Omental fat pad (tissue), 4 donors: Measurements from ENCODE around the gene IRGQ. TPM values are rescaled to one million over a fixed set of nuclear protein-coding genes. Genes with fewer than 3 reads are reported as not detected.

Experiments
- ATAC-seq: fragments of 150-250 bp; one replicate; pipeline ENCODE4 v1.9.1; 2016; ENCODE audit warnings: mild to moderate bottlenecking, moderate library complexity; ENCODE audit not compliant: low FRiP score
- DNase-seq: peaks from one replicate; pipeline ENCODE4 v3.0.0-alpha.2; 2019; ENCODE audit warnings: low spot score
- total RNA-seq, 4 donors: library from RNA; depleted of rRNA; stranded (reverse); fragments of >200 nt; gene quantifications; one replicate each; pipeline ENCODE4 v1.1.0, GENCODE V29; 2016
- TF ChIP-seq, protein P1 (sequence below), 3 donors: fragments of 450-650 bp; IDR thresholded peaks; one replicate each; pipeline ENCODE4 v1.5.1; 2016 to 2017; ENCODE audit warnings: antibody characterized with exemption in 3 of 3, mild to moderate bottlenecking in 3 of 3, moderate library complexity in 2 of 3

Gene IRGQ
- total RNA-seq, 4 donors from 2014 or later: 14.4 to 24.0 (median 17.6) TPM

DNA sequence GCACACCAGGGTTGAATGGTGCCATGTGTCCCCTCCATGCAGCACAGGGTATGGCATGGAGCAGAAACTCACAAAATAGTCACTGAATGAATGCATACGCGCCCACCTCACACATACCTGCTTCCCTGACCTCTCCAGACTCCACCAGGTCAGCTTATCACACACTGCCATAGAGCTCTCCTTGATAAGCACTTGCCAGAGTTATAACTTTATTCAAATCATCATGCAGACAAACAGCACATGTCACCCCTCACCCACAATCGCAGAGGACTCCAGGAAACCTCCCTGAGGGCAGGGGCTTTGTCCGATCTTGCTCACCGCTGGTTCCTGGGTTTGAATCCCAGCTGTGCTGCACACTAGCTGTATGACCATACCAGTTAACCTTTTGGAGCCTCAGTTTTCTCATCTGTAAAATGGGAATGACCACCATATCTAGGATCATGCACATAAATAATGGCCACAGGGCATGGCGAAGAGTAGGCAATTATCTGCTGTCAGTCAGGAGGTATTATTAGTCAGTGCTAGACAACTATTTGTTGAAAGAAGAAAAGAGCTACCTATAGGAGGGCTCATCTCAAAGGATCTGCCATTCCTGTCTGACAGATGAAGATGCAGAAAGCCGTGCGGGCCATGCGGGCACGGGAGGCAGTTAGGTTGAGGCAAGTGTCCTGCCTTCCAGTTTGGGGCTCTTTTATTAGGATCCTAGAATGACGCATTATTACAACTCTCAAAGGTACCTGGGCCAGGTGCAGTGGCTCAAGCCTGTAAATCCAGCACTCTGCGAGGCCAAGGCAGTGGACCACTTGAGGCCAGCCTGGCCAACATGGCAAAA is 34.6 kb downstream of the IRGQ start:
- DNase-seq (no peak), ATAC-seq (no peak)
- TF ChIP-seq, protein P1, sequence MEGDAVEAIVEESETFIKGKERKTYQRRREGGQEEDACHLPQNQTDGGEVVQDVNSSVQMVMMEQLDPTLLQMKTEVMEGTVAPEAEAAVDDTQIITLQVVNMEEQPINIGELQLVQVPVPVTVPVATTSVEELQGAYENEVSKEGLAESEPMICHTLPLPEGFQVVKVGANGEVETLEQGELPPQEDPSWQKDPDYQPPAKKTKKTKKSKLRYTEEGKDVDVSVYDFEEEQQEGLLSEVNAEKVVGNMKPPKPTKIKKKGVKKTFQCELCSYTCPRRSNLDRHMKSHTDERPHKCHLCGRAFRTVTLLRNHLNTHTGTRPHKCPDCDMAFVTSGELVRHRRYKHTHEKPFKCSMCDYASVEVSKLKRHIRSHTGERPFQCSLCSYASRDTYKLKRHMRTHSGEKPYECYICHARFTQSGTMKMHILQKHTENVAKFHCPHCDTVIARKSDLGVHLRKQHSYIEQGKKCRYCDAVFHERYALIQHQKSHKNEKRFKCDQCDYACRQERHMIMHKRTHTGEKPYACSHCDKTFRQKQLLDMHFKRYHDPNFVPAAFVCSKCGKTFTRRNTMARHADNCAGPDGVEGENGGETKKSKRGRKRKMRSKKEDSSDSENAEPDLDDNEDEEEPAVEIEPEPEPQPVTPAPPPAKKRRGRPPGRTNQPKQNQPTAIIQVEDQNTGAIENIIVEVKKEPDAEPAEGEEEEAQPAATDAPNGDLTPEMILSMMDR (IDR thresholded peaks at IDR 0.05): no peak

DNA sequence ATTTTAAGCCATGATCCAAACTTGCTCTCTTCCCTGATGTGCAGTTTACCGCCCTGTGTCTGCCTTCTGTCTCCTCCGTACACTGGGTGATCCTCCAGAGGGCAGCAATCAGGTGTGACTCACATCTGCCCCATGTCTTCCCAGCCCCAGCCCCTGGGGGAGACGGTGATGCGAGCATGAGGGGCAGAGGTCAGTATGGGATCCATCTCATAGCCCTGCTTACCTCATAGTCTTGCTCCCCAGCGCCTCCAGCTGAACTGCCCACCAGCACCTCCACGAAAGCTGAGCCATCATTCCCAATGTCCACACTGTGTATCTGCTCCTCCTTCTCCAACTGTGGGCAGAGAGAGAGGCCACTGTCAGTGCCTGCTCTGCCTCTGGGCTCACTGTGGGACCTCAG is 35.2 kb downstream of the IRGQ start:
- TF ChIP-seq, protein P1 (IDR thresholded peaks at IDR 0.05): no peak
- DNase-seq: no peak
- no peak for ATAC-seq

DNA sequence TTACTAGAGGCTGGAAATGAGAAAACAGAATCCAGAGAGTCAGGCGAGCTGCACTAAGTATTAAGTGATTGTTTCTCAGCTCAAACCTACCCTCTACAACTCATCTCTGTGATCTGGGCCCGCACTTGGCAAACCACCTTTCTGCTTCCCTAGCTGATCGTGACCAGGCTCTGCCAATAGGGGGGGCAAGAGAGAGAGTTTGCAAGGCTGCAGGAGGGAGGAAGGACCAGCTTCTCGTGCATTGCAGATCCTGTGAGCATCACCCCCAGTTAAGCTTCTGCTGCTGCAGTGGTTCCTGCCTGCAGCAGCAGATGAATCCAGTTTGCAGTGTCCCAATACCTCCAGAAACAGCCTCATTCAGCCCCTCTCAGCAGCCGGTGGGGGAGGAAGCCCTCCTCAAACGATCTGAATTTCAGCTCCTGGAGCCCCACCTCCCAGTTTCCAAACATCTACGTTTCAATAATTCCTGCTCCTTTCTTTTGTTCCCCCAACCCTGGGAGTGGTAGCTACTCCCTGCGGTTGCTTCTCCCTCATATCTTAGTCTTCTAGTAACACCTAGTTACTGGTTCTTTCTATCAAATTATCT is 40.7 kb downstream of the IRGQ start:
- no peak for ATAC-seq
- DNase-seq: no peak
- TF ChIP-seq, protein P1 (IDR thresholded peaks at IDR 0.05): no peak

DNA sequence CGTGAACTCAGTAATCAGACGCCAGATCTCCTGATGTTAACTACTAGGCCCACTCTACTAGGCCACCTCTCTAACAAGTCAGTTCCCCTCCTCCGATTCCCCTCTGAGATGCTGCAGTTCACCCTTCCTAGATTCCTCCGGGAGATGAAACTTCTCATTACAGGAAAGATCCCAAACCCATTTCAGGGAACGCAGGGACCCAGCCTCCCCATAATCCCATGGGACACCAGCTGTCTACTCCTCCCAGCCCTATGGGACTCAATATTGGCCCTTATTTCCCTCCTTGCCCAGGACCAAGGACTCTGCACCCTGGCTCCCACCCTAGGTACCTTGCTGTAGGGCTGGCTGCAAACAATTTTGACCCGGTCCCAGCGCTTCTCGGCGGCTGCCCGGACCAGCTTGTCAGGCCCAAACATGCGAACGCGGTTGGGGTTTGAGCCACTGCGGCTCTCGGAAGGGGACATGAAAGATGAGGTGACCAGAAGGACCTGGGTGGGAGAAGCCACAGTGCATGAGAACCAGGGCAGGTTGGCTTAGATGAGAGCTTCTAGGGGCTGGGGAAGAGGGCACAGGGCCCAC is 41.5 kb downstream of the IRGQ start:
- TF ChIP-seq, protein P1 (IDR thresholded peaks at IDR 0.05): no peak
- ATAC-seq: no peak
- no peak for DNase-seq

DNA sequence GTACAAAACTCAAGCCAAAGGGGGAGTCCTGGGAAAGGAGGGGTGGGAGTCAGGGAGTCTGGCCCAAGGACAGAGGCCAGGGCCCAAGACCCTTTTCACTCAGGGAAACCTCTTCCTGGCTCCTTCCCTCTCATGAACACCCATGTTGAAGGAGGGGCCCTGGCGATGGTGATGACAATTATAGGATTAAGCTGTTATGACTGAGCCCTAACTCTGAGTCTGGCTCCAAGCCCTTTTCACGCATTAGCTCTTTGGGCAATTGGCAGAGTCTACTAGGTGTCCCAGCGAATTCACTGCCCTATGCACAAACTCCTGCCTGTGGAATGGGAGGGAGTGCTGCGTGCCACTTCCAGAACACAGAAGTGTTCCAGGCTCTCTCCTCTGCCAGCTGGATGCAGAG is 42.3 kb downstream of the IRGQ start:
- DNase-seq (no peak), ATAC-seq (no peak)
- TF ChIP-seq, protein P1 (IDR thresholded peaks at IDR 0.05): no peak

DNA sequence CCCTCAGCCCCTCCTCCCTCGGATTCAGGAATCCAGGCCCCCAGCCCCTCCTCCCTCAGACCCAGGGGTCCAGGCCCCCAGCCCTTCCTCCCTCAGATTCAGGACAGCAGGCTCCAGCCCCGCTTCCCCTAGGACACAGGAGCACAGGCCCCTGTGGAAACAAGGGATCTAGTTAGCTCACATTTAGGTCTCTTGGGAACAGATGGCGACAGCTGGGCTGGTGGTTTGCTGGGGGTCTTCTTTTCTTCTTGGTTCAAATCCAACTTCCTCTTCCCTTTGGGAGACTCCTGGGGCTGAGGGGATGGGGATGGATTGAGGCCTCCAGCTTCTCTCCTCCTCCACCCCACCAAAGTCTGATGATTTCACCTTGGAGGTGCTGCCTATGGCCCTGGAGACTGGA is 43.3 kb downstream of the IRGQ start:
- TF ChIP-seq, protein P1 (IDR thresholded peaks at IDR 0.05): no peak
- ATAC-seq (no peak), DNase-seq (no peak)

DNA sequence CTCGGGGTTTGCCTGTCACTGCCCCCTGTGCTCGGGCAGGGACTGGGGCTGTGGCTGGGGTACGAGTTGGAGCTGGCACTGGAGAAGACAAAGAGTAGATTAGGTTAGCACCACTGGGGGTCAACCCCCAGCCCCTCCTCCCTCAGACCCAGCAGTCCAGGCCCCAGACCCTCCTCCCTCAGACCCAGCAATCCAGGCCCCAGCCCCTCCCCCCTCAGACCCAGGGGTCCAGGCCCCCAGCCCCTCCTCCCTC is 43.8 kb downstream of the IRGQ start:
- no peak for DNase-seq

More for the DNA sequence above, 43.8 kb downstream of the IRGQ start:
- TF ChIP-seq, protein P1 (IDR thresholded peaks at IDR 0.05): no peak
- ATAC-seq: no peak
